PC-3 (cell line): ENCODE results near the gene HBD.

ENCODE experiments used
- EZH2 ChIP-seq: fragments of 300-600 bp; sonication (generic); IDR thresholded peaks from one replicate; pipeline ENCODE4 v1.6.1; 2017; ENCODE audit warnings: antibody characterized with exemption, mild to moderate bottlenecking, low read length; ENCODE audit not compliant: unreplicated experiment
- TF ChIP-seq, protein P1 (sequence below): fragments of 300-600 bp; sonication (generic); conservative IDR thresholded peaks from 2 replicates; pipeline ENCODE4 v1.5.1; 2017; ENCODE audit warnings: antibody characterized with exemption, low read depth, mild to moderate bottlenecking, low read length

DNA sequence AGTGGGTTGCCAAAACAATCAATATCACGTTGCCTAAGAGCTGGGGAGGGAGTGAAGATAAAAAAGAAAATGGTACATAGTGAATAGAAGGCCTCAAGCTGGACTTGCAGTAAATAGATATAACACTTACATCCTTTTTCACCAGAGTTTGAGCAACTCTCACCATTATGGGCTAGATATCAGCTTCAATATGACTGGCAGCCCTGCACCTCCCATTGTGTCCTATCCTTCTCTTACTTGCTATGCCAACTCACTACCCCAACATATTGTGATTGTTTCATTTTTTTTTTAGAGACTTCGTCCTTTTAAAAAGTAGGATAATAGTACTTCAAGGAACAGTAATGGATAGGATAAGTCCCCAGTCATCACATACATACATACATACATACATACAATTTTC lies 7.9 kb upstream of the HBD start:
- TF ChIP-seq, protein P1, sequence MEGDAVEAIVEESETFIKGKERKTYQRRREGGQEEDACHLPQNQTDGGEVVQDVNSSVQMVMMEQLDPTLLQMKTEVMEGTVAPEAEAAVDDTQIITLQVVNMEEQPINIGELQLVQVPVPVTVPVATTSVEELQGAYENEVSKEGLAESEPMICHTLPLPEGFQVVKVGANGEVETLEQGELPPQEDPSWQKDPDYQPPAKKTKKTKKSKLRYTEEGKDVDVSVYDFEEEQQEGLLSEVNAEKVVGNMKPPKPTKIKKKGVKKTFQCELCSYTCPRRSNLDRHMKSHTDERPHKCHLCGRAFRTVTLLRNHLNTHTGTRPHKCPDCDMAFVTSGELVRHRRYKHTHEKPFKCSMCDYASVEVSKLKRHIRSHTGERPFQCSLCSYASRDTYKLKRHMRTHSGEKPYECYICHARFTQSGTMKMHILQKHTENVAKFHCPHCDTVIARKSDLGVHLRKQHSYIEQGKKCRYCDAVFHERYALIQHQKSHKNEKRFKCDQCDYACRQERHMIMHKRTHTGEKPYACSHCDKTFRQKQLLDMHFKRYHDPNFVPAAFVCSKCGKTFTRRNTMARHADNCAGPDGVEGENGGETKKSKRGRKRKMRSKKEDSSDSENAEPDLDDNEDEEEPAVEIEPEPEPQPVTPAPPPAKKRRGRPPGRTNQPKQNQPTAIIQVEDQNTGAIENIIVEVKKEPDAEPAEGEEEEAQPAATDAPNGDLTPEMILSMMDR = no peak
- no peak for TF ChIP-seq EZH2
